ENCODE results near the gene ARHGEF2.

GRCh38 chr1:155968670-155969069 lies 9.7 kb downstream of the ARHGEF2 start:
- TF ChIP-seq, protein P1, sequence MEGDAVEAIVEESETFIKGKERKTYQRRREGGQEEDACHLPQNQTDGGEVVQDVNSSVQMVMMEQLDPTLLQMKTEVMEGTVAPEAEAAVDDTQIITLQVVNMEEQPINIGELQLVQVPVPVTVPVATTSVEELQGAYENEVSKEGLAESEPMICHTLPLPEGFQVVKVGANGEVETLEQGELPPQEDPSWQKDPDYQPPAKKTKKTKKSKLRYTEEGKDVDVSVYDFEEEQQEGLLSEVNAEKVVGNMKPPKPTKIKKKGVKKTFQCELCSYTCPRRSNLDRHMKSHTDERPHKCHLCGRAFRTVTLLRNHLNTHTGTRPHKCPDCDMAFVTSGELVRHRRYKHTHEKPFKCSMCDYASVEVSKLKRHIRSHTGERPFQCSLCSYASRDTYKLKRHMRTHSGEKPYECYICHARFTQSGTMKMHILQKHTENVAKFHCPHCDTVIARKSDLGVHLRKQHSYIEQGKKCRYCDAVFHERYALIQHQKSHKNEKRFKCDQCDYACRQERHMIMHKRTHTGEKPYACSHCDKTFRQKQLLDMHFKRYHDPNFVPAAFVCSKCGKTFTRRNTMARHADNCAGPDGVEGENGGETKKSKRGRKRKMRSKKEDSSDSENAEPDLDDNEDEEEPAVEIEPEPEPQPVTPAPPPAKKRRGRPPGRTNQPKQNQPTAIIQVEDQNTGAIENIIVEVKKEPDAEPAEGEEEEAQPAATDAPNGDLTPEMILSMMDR (IDR thresholded peaks at IDR 0.05), result no peak
- TF ChIP-seq EP300 (IDR thresholded peaks at IDR 0.05), result no peak
- TF ChIP-seq POLR2A (IDR thresholded peaks at IDR 0.05), result no peak
